GM12801 (cell line): ENCODE data around the gene ARHGAP33.

Experiments
- CTCF ChIP-seq: IDR thresholded peaks from one replicate; pipeline ENCODE4 v1.5.1; 2011; ENCODE audit warnings: control low read depth; ENCODE audit not compliant: insufficient read length; ENCODE audit errors: extremely low read depth

The ARHGAP33 gene

GRCh38 chr19:35781650-35782049 is 6.3 kb downstream of the ARHGAP33 start:
- no peak for TF ChIP-seq CTCF

GRCh38 chr19:35782589-35782988 is 7.2 kb downstream of the ARHGAP33 start:
- TF ChIP-seq CTCF = no peak

- no peak for TF ChIP-seq CTCF
These were observed 8.4 kb downstream of the ARHGAP33 start for GRCh38 chr19:35783469-35784434.

GRCh38 chr19:35784503-35785338 is 9.4 kb downstream of the ARHGAP33 start:
- no peak for TF ChIP-seq CTCF

GRCh38 chr19:35785339-35785627 is 9.9 kb downstream of the ARHGAP33 start:
- TF ChIP-seq CTCF = no peak

GRCh38 chr19:35786299-35787160 is 11.2 kb downstream of the ARHGAP33 start:
- TF ChIP-seq CTCF = no peak
